Globus pallidus (tissue), 1 donor: ENCODE measurements around the gene DTWD2.
"Not testable (repeated sequence)": the region's sequence is repeated elsewhere in the genome, so short reads cannot be mapped to it uniquely, and the experiment has no call there.

Source experiments
- DNase-seq: peaks from one replicate; pipeline ENCODE4 v3.0.0-alpha.2; 2015; ENCODE audit warnings: low spot score

The DTWD2 gene

GRCh38 chr5:118950354-118950753, 38.0 kb downstream of the DTWD2 start:
- DNase-seq: not testable (repeated sequence)

- DNase-seq: no peak
Measured at GRCh38 chr5:118946138-118946800, 42.1 kb downstream of the DTWD2 start.

GRCh38 chr5:118937393-118938061, 50.8 kb downstream of the DTWD2 start:
- no peak for DNase-seq

GRCh38 chr5:118933703-118934102, 54.6 kb downstream of the DTWD2 start:
- no peak for DNase-seq

GRCh38 chr5:118931564-118931963, 56.8 kb downstream of the DTWD2 start:
- no peak for DNase-seq

- DNase-seq: no peak
Measured at GRCh38 chr5:118924006-118924389, 64.3 kb downstream of the DTWD2 start.

- no peak for DNase-seq
Measured at GRCh38 chr5:118923295-118924005, 64.9 kb downstream of the DTWD2 start.

GRCh38 chr5:118921866-118922265, 66.5 kb downstream of the DTWD2 start:
- DNase-seq: no peak

- no peak for DNase-seq
Measured at GRCh38 chr5:118919016-118919415, 69.3 kb downstream of the DTWD2 start.

- DNase-seq: no peak
Measured at GRCh38 chr5:118918232-118918631, 70.1 kb downstream of the DTWD2 start.

- DNase-seq: not testable (repeated sequence)
Measured at GRCh38 chr5:118907536-118907935, 80.8 kb downstream of the DTWD2 start.

GRCh38 chr5:118906947-118907346, 81.4 kb downstream of the DTWD2 start:
- no peak for DNase-seq

- DNase-seq: no peak
Measured at GRCh38 chr5:118905196-118905595, 83.2 kb downstream of the DTWD2 start.

- DNase-seq: no peak
Measured at GRCh38 chr5:118902656-118903438, 85.5 kb downstream of the DTWD2 start.

GRCh38 chr5:118894709-118895108, 93.6 kb downstream of the DTWD2 start:
- no peak for DNase-seq

GRCh38 chr5:118891252-118891651, 97.1 kb downstream of the DTWD2 start:
- DNase-seq: no peak

- no peak for DNase-seq
Measured at GRCh38 chr5:118889165-118889564, 99.2 kb downstream of the DTWD2 start.

- DNase-seq: no peak
Measured at GRCh38 chr5:118888556-118888955, 99.8 kb downstream of the DTWD2 start.

- DNase-seq: no peak
Measured at GRCh38 chr5:118883362-118883761, 105.0 kb downstream of the DTWD2 start.

- DNase-seq: peak; percentile 2
Measured at GRCh38 chr5:118882666-118883065, 105.7 kb downstream of the DTWD2 start.

- DNase-seq: not testable (repeated sequence)
Measured at GRCh38 chr5:118876852-118877251, 111.5 kb downstream of the DTWD2 start.

- DNase-seq: no peak
Measured at GRCh38 chr5:118875131-118875530, 113.2 kb downstream of the DTWD2 start.
